Suprapubic skin (tissue), 4 donors: ENCODE measurements around the gene WDFY4. TPM values are rescaled to one million over a fixed set of nuclear protein-coding genes. Genes with fewer than 3 reads are reported as not detected.
A peak's percentile ranks its signal among the peaks of the same experiment; 100 is the strongest.

Experiments used
- DNase-seq, 2 donors: peaks; one replicate each; pipeline ENCODE4 v3.0.0-alpha.2; 2019; ENCODE audit warnings: low spot score in 2 of 2
- H3K27ac ChIP-seq: fragments of 200-600 bp; sonication (generic); one replicate; pipeline ENCODE4 v1.5.1; 2019
- H3K27me3 ChIP-seq: fragments of 200-600 bp; sonication (generic); one replicate; pipeline ENCODE4 v1.5.1; 2019
- H3K36me3 ChIP-seq: fragments of 200-600 bp; sonication (generic); one replicate; pipeline ENCODE4 v1.5.1; 2019
- H3K4me1 ChIP-seq: fragments of 200-600 bp; sonication (generic); one replicate; pipeline ENCODE4 v1.5.1; 2019
- H3K4me3 ChIP-seq: fragments of 200-600 bp; sonication (generic); one replicate; pipeline ENCODE4 v1.5.1; 2019; ENCODE audit warnings: mild to moderate bottlenecking
- H3K9me3 ChIP-seq: fragments of 200-600 bp; sonication (generic); one replicate; pipeline ENCODE4 v1.5.1; 2019
- CTCF ChIP-seq, 2 donors: fragments of 200-600 bp in 1 of 2; fragments of 450-650 bp in 1 of 2; sonication (generic) in 1 of 2; IDR thresholded peaks; one replicate each; pipeline ENCODE4 v1.5.1; 2016 to 2019; ENCODE audit warnings: antibody characterized with exemption in 2 of 2, mild to moderate bottlenecking in 1 of 2, moderate library complexity in 1 of 2
- EP300 ChIP-seq: sonication (generic); formaldehyde crosslinking; IDR thresholded peaks from one replicate; pipeline ENCODE4 v1.6.1; 2017; ENCODE audit warnings: antibody characterized with exemption
- POLR2A ChIP-seq, 2 donors: fragments of 450-650 bp; IDR thresholded peaks; one replicate each; pipeline ENCODE4 v1.6.1; 2017; ENCODE audit warnings: antibody characterized with exemption in 2 of 2, mild to moderate bottlenecking in 2 of 2, moderate library complexity in 2 of 2
- POLR2AphosphoS5 ChIP-seq, 3 donors: sonication (generic); formaldehyde crosslinking; IDR thresholded peaks; one replicate each; pipeline ENCODE4 v1.6.1; 2017; ENCODE audit warnings: antibody characterized with exemption in 3 of 3
- WGBS: methylation state at CpG from one replicate; pipeline ENCODE4 v1.1.5; 2018; 5-methylcytosine and 5-hydroxymethylcytosine counted together
- total RNA-seq, 4 donors: library from RNA; depleted of rRNA; stranded (reverse); fragments of >200 nt; gene quantifications; one replicate each; pipeline ENCODE4 v1.1.0, GENCODE V29; 2016

The WDFY4 gene
- total RNA-seq, 4 donors from 2014 or later: 0.57 to 2.9 (median 1.0) TPM

- TF ChIP-seq POLR2AphosphoS5 (IDR thresholded peaks at IDR 0.05) (no peak), EP300 (no peak), POLR2A (IDR thresholded peaks at IDR 0.05) (no peak), CTCF (IDR thresholded peaks at IDR 0.05) (no peak)
- H3K9me3 ChIP-seq: no peaks in the 10 kb centered on the region
- no peaks in the 10 kb centered on the region for H3K36me3 ChIP-seq
- WGBS: 76% methylated on average over 5 of the region's 5 CpGs
- H3K4me1 ChIP-seq: peaks cover 19% of the 10 kb centered on the region
- H3K4me3 ChIP-seq: no peak overlapping the region
- H3K27ac ChIP-seq: no peak overlapping the region
- H3K27me3 ChIP-seq: peaks cover 15% of the 10 kb centered on the region
- DNase-seq: no peak
These were observed 31.3 kb upstream of the WDFY4 start for GRCh38 chr10:48653347-48653746.

- DNase-seq: no peak
- TF ChIP-seq EP300 (no peak), POLR2A (IDR thresholded peaks at IDR 0.05) (no peak), CTCF (IDR thresholded peaks at IDR 0.05) (no peak), POLR2AphosphoS5 (IDR thresholded peaks at IDR 0.05) (no peak)
- no peak overlapping the region for H3K4me3 ChIP-seq
These were observed 30.6 kb upstream of the WDFY4 start for GRCh38 chr10:48653944-48654698.

GRCh38 chr10:48655411-48656240 lies 29.0 kb upstream of the WDFY4 start:
- WGBS: 3% methylated on average over 11 of the region's 55 CpGs

More at GRCh38 chr10:48653944-48654698, 30.6 kb upstream of the WDFY4 start:
- peaks cover 19% of the 10 kb centered on the region for H3K4me1 ChIP-seq
- H3K27me3 ChIP-seq: peaks cover 21% of the 10 kb centered on the region
- 85% methylated on average over 4 of the region's 4 CpGs for WGBS
- H3K36me3 ChIP-seq: no peaks in the 10 kb centered on the region
- no peak overlapping the region for H3K27ac ChIP-seq
- H3K9me3 ChIP-seq: no peaks in the 10 kb centered on the region

GRCh38 chr10:48656241-48656913 lies 28.3 kb upstream of the WDFY4 start:
- Histone ChIP-seq H3K27me3 (peaks cover 19% of the 10 kb centered on the region), H3K4me1 (peaks cover 19% of the 10 kb centered on the region), H3K27ac (no peak overlapping the region), H3K36me3 (no peaks in the 10 kb centered on the region), H3K4me3 (peak overlapping the region; percentile 44), H3K9me3 (no peaks in the 10 kb centered on the region)
- DNase-seq: peak; percentile 92 to 93
- WGBS: 0% methylated on average over 24 of the region's 46 CpGs
- TF ChIP-seq CTCF (IDR thresholded peaks at IDR 0.05) (peak; percentile 95 to 100), EP300 (no peak), POLR2AphosphoS5 (IDR thresholded peaks at IDR 0.05) (no peak), POLR2A (IDR thresholded peaks at IDR 0.05) (no peak)

More at GRCh38 chr10:48655411-48656240, 29.0 kb upstream of the WDFY4 start:
- Histone ChIP-seq H3K4me1 (peaks cover 19% of the 10 kb centered on the region), H3K27me3 (peaks cover 21% of the 10 kb centered on the region), H3K27ac (no peak overlapping the region), H3K9me3 (no peaks in the 10 kb centered on the region), H3K4me3 (peak overlapping the region; percentile 44), H3K36me3 (no peaks in the 10 kb centered on the region)
- no peak for TF ChIP-seq POLR2A (IDR thresholded peaks at IDR 0.05)
- no peak for TF ChIP-seq CTCF (IDR thresholded peaks at IDR 0.05)
- TF ChIP-seq EP300: no peak
- no peak for TF ChIP-seq POLR2AphosphoS5 (IDR thresholded peaks at IDR 0.05)
- peak in 1 of 2 donors; percentile 74 for DNase-seq
